KMS-11 (cell line): ENCODE data around the gene MGA.

Experiments
- H2AFZ ChIP-seq: fragments of 200-600 bp; sonication (generic); 2 replicates; pipeline ENCODE4 v1.6.1; 2016; ENCODE audit warnings: antibody characterized with exemption, mixed run types, low read depth
- H3K27ac ChIP-seq: fragments of 200-600 bp; sonication (generic); 2 replicates; pipeline ENCODE4 v1.6.1; 2016; ENCODE audit warnings: mild to moderate bottlenecking, mixed run types
- H3K27me3 ChIP-seq: fragments of 200-600 bp; sonication (generic); 2 replicates; pipeline ENCODE4 v1.6.1; 2017; ENCODE audit warnings: mild to moderate bottlenecking, low read depth, mixed run types, moderate library complexity; ENCODE audit not compliant: insufficient read depth
- H3K36me3 ChIP-seq: fragments of 200-600 bp; sonication (generic); 2 replicates; pipeline ENCODE4 v1.6.1; 2017; ENCODE audit warnings: mild to moderate bottlenecking, mixed run types; ENCODE audit not compliant: insufficient read depth
- H3K4me1 ChIP-seq: fragments of 200-600 bp; sonication (generic); 2 replicates; pipeline ENCODE4 v1.6.1; 2016; ENCODE audit warnings: mild to moderate bottlenecking, low read depth, mixed run types; ENCODE audit not compliant: poor library complexity, severe bottlenecking
- H3K4me2 ChIP-seq: fragments of 200-600 bp; sonication (generic); 2 replicates; pipeline ENCODE4 v1.7.0; 2016; ENCODE audit warnings: mild to moderate bottlenecking, mixed run types
- H3K4me3 ChIP-seq: fragments of 200-600 bp; sonication (generic); IDR thresholded peaks from 2 replicates; pipeline ENCODE4 v1.6.1; 2017; ENCODE audit warnings: low read depth, low read length, mixed read lengths; ENCODE audit not compliant: insufficient read depth
- H3K79me2 ChIP-seq: fragments of 200-600 bp; sonication (generic); 2 replicates; pipeline ENCODE4 v1.6.1; 2016; ENCODE audit warnings: low read depth, mixed run types; ENCODE audit not compliant: insufficient read depth
- H3K9ac ChIP-seq: fragments of 200-600 bp; sonication (generic); 2 replicates; pipeline ENCODE4 v1.6.1; 2016; ENCODE audit warnings: mild to moderate bottlenecking, mixed run types
- H4K20me1 ChIP-seq: fragments of 200-600 bp; sonication (generic); 2 replicates; pipeline ENCODE4 v1.6.1; 2016; ENCODE audit warnings: mild to moderate bottlenecking, mixed run types; ENCODE audit not compliant: insufficient read depth
- CTCF ChIP-seq: fragments of 200-600 bp; sonication (generic); conservative IDR thresholded peaks from 2 replicates; pipeline ENCODE4 v1.6.1; 2017; ENCODE audit warnings: low read depth, mild to moderate bottlenecking, antibody characterized with exemption, low read length, moderate library complexity, mixed read lengths

Gene MGA

GRCh38 chr15:41661518-41662225 lies 1.5 kb downstream of the MGA start:
- Histone ChIP-seq H3K4me2 (peak overlapping the region; percentile 61; the same call in 1 of the 2 replicates), H3K9ac (peak overlapping the region; percentile 93; the same call in 1 of the 2 replicates), H3K4me3 (no peak overlapping the region), H3K4me1 (peaks cover 18% of the 10 kb centered on the region), H3K27me3 (no peaks in the 10 kb centered on the region), H4K20me1 (no peaks in the 10 kb centered on the region), H3K36me3 (no peaks in the 10 kb centered on the region), H2AFZ (no peak overlapping the region; the same call in 1 of the 2 replicates), H3K27ac (peak overlapping the region; percentile 96; the same call in 1 of the 2 replicates), H3K79me2 (peaks cover 58% of the 10 kb centered on the region)
- TF ChIP-seq CTCF = no peak

DNA sequence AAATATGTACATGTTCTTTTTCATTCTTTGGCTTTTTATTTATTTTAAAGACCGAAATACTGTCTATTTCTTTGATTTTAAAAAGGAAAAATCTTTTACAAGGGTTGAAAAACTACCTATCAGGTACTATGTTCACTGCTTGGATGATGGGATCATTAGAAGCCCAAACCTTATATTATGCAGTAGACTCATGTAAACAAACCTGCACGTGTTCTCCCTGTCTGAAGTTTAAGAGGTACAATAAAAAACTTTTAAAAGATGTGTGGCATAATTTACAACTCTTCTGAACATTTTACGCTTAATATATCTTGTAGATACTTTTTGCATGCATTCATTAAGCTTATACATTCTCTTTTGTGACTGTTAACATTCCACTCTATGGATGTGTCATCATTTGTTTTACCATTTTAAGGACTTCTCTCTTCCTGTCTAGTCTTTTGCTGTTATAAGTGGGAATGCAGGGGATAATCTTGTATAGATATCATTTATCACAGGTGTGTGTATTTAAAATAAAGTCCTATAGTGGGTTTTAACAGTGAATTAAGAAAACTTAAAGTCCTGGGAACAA lies 6.2 kb downstream of the MGA start:
- Histone ChIP-seq H3K9ac (no peak overlapping the region), H3K36me3 (no peaks in the 10 kb centered on the region), H4K20me1 (no peaks in the 10 kb centered on the region), H3K4me1 (peaks cover 12% of the 10 kb centered on the region), H3K27me3 (no peaks in the 10 kb centered on the region), H3K4me2 (no peak overlapping the region), H2AFZ (no peak overlapping the region), H3K27ac (no peak overlapping the region), H3K79me2 (peaks cover 92% of the 10 kb centered on the region), H3K4me3 (no peak overlapping the region)
- TF ChIP-seq CTCF = no peak

DNA sequence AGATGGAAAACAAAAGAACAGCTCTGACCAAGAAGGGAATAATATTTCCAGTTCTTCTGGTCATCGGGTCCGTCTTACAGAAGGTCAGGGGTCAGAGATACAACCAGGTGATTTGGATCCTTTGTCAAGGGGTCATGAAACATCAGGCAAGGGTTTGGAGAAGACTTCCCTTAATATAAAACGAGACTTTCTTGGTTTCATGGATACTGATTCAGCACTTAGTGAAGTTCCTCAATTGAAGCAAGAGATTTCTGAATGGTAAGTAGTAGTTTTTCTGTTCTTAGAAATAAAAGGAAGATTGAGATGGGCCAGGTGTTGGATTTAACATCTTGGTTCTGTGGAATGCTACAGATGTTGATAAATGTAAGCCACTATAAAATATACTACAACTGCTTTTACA lies 9.5 kb downstream of the MGA start:
- Histone ChIP-seq H3K9ac (no peak overlapping the region), H3K27me3 (no peaks in the 10 kb centered on the region), H3K4me3 (no peak overlapping the region), H3K79me2 (peaks cover 81% of the 10 kb centered on the region; the same call in 1 of the 2 replicates), H3K36me3 (no peaks in the 10 kb centered on the region), H2AFZ (no peak overlapping the region), H4K20me1 (no peaks in the 10 kb centered on the region), H3K27ac (no peak overlapping the region), H3K4me2 (no peak overlapping the region), H3K4me1 (no peaks in the 10 kb centered on the region)
- no peak for TF ChIP-seq CTCF

DNA sequence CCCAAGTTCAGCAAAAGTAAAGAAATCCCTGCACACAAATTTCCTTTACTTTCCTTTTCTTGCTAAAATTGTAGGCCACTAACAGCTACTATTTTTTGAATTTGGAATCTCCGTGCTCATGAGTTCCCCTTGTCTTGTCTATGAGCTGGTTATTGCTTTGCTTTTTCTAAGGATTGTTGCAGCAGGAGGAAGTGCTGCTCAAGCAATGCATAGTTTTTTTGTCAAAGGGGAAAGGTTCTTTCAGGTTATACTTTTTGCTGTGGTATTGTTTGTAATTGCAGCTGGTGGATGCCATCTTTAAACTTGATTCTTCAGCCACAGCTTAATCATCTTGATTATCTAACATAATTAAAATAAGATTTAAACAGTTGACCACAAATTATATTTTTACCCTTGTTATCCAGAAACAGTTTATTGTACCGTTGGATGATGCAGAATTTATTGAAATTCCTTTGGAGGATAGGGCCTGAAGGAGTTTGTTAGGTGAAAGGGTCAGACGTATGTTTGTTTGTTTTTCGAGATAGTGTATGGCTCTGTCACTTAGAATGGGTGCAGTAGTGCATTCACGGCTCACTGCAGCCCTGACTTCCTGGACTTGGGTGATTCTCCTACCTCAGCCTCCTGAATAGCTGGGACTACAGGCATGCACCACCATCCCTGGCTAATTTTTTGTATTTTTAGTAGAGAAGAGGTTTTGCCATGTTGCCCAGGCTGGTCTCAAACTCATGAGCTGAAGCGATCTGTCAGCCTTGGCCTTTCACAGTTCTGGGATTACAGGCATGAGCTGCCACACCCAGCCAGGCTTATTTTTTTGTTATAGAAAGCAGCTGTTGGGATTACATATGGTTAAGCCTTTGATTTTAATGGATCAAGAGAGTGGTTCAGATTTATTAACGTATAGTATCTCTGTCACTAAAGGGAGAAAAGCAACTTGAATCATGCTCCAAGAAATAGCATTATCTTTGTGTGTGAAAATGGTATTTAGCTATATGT lies 11.7 kb downstream of the MGA start:
- H4K20me1 ChIP-seq = no peaks in the 10 kb centered on the region
- no peak for TF ChIP-seq CTCF
- H3K27me3 ChIP-seq = no peaks in the 10 kb centered on the region
- no peak overlapping the region for H3K4me2 ChIP-seq
- no peak overlapping the region for H3K27ac ChIP-seq
- no peak overlapping the region for H3K4me3 ChIP-seq
- no peaks in the 10 kb centered on the region for H3K36me3 ChIP-seq
- no peak overlapping the region for H3K9ac ChIP-seq
- no peak overlapping the region for H2AFZ ChIP-seq
- no peaks in the 10 kb centered on the region for H3K4me1 ChIP-seq
- peaks cover 82% of the 10 kb centered on the region; the same call in 1 of the 2 replicates for H3K79me2 ChIP-seq
